Epithelial cell of proximal tubule (primary cell): Measurements from ENCODE around the gene PLA2G7. TPM values are rescaled to one million over a fixed set of nuclear protein-coding genes. Genes with fewer than 3 reads are reported as not detected.

Experiments used
- DNase-seq: peaks from one replicate; pipeline ENCODE4 v3.0.0-alpha.2; 2011; ENCODE audit warnings: low read depth
- H3K4me3 ChIP-seq: 2 replicates; pipeline ENCODE4 v1.5.1; 2011; ENCODE audit warnings: low read depth, mild to moderate bottlenecking, low read length
- total RNA-seq: library from RNA; depleted of rRNA; stranded (reverse); fragments of >200 nt; gene quantifications from 2 replicates; pipeline ENCODE4 v1.2.3, GENCODE V29; 2015
- TF ChIP-seq, protein P1 (sequence below): conservative IDR thresholded peaks from 2 replicates; pipeline ENCODE4 v1.5.1; 2012; ENCODE audit warnings: low read depth, mild to moderate bottlenecking, low read length

The PLA2G7 gene
- total RNA-seq, 1 donor from 2014 or later: 0.23 TPM

- DNase-seq: no peak
- no peak overlapping the region for H3K4me3 ChIP-seq
- TF ChIP-seq, protein P1, sequence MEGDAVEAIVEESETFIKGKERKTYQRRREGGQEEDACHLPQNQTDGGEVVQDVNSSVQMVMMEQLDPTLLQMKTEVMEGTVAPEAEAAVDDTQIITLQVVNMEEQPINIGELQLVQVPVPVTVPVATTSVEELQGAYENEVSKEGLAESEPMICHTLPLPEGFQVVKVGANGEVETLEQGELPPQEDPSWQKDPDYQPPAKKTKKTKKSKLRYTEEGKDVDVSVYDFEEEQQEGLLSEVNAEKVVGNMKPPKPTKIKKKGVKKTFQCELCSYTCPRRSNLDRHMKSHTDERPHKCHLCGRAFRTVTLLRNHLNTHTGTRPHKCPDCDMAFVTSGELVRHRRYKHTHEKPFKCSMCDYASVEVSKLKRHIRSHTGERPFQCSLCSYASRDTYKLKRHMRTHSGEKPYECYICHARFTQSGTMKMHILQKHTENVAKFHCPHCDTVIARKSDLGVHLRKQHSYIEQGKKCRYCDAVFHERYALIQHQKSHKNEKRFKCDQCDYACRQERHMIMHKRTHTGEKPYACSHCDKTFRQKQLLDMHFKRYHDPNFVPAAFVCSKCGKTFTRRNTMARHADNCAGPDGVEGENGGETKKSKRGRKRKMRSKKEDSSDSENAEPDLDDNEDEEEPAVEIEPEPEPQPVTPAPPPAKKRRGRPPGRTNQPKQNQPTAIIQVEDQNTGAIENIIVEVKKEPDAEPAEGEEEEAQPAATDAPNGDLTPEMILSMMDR: no peak
Measured at GRCh38 chr6:46711491-46711890, 23.7 kb downstream of the PLA2G7 start.

GRCh38 chr6:46706464-46706863 is 28.7 kb downstream of the PLA2G7 start:
- no peak overlapping the region for H3K4me3 ChIP-seq
- no peak for DNase-seq
- TF ChIP-seq, protein P1: no peak

DNA sequence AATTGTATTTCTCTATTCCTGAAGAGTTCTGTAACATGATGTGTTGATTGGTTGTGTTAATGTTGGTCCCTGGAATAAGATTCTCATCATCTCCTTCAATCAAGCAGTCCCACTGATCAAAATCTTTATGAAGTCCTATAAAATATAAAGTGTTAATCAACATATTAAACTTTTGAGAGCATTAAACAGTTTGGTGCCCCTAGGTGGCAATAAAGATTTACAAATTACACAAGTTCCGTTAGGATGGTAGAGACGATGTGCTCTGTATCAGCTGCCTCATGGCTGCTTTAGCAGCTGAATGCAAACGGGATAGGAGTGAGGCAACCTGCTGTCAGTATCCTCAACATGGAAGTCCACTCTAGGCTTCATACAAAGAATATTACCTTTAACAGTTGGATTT is 30.6 kb downstream of the PLA2G7 start:
- H3K4me3 ChIP-seq: no peak overlapping the region
- DNase-seq: no peak
- TF ChIP-seq, protein P1: peak; percentile 41

DNA sequence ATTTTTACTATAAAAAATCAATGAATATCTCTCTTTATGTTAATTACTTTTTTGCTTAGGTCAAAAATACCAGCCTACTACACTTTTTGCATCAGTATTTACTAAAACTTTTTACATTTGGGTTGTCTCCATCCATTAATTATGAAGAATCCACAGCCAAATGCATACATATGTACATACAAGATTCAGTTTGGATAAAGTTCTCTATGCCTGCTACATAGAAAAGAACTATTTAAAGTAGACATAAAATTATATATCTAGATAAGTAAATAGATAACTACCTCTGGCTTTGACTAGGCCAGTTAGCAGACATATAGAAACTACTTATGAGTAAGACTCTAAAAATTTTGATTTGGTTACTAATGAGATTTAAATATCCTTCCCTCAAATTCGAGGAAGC is 35.2 kb downstream of the PLA2G7 start:
- TF ChIP-seq, protein P1: no peak
- no peak overlapping the region for H3K4me3 ChIP-seq
- no peak for DNase-seq

DNA sequence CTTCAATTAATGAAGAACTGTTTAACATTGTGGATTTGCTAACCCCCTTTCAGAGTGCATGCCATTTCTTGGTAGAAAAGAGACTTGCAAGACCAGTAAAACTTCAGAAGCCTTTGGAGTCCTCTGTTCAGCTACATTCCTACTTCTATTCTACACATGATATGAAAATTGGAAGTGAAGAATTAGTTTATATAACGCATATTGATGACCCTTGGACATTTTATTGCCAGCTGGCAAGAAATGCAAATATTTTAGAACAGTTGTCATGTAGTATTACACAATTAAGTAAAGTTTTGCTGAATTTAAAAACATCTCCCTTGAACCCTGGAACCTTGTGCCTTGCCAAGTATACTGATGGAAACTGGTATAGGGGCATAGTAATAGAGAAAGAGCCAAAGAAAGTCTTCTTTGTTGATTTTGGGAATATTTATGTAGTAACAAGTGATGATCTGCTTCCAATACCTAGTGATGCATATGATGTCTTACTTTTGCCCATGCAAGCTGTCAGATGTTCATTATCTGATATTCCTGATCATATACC is 44.2 kb downstream of the PLA2G7 start:
- no peak overlapping the region for H3K4me3 ChIP-seq
- TF ChIP-seq, protein P1: no peak
- no peak for DNase-seq

DNA sequence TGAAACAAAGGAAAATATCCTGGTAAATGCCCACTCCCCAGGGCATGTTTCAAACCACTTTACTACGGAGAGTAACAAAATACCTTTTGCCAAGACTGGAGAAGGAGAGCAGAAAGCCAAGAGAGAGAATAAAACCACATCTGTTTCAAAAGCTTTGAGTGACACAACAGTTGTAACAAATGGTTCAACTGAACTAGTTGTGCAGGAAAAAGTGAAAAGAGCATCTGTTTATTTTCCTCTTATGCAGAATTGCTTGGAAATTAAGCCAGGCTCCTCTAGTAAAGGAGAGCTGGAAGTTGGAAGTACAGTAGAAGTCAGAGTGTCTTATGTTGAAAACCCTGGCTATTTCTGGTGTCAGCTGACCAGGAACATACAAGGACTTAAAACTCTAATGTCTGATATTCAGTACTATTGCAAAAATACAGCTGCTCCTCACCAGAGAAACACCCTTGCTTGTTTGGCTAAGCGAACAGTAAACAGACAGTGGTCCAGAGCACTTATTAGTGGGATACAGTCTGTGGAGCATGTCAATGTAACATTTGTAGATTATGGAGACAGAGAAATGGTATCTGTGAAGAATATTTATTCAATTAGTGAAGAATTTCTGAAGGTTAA is 44.9 kb downstream of the PLA2G7 start:
- no peak for DNase-seq
- TF ChIP-seq, protein P1: no peak

GRCh38 chr6:46689657-46690056 is 45.5 kb downstream of the PLA2G7 start:
- no peak overlapping the region for H3K4me3 ChIP-seq
- DNase-seq: no peak
- TF ChIP-seq, protein P1: no peak

More for the DNA sequence above, 44.9 kb downstream of the PLA2G7 start:
- H3K4me3 ChIP-seq: no peak overlapping the region
